ENCODE measurements around the gene ZDHHC19. TPM values are rescaled to one million over a fixed set of nuclear protein-coding genes. Genes with fewer than 3 reads are reported as not detected.

Gene ZDHHC19
- total RNA-seq, 1 donor from 2014 or later, result not detected

Other genes starting within 250 kb of the ZDHHC19 start
- gene TFRC, start 129.3 kb downstream of the ZDHHC19 start, total RNA-seq, result 96.3 and 175 TPM in 2 replicates
- not detected in 2 replicates for gene SLC51A, start 5.1 kb upstream of the ZDHHC19 start, total RNA-seq
- gene PCYT1A, start 76.3 kb upstream of the ZDHHC19 start, total RNA-seq, result 65.7 and 70.1 TPM in 2 replicates
- 4.9 and 8.6 TPM in 2 replicates for gene DYNLT2B, start 106.8 kb upstream of the ZDHHC19 start, total RNA-seq
- gene TM4SF19, start 127.0 kb upstream of the ZDHHC19 start, total RNA-seq, result not detected in 2 replicates
- 18.0 and 27.5 TPM in 2 replicates for gene UBXN7, start 221.0 kb upstream of the ZDHHC19 start, total RNA-seq